SK-N-SH (cell line): ENCODE data around the gene UBE2C. TPM values are rescaled to one million over a fixed set of nuclear protein-coding genes. Genes with fewer than 3 reads are reported as not detected.

Experiments used
- CTCF ChIA-PET: fragments of 300-600, 350-600 bp; formaldehyde crosslinking; extraction: SDS; loops from one replicate; lab custom pipeline; 2021; lab: Yijun Ruan, JAX
- POLR2A ChIA-PET: fragments of 350-600 bp; sonication (Branson Sonifier 250); formaldehyde crosslinking; extraction: SDS; loops from one replicate; lab custom pipeline; 2020; ENCODE audit warnings: antibody characterized with exemption, inconsistent platforms; lab: Yijun Ruan, JAX
- DNase-seq: peaks from one replicate; pipeline ENCODE4 v3.0.0; 2012
- H2AFZ ChIP-seq: fragments of 200-600 bp; sonication (generic); 2 replicates; pipeline ENCODE4 v1.8.1; 2016; ENCODE audit warnings: antibody characterized with exemption, mild to moderate bottlenecking, low read depth
- H3F3A ChIP-seq: fragments of 200-600 bp; sonication (generic); replicated peaks from 2 replicates; pipeline ENCODE3; 2016; ENCODE audit warnings: antibody characterized with exemption, mild to moderate bottlenecking; ENCODE audit not compliant: insufficient read depth
- H3K27ac ChIP-seq, 2 experiments: fragments of 200-500 bp in 1 of 2; fragments of 200-600 bp in 1 of 2; sonication (Bioruptor generic) in 1 of 2; sonication (generic), shearing (Covaris generic) in 1 of 2; 2 replicates each; pipeline versions ENCODE4 v1.5.1 to v1.6.1; 2014 to 2016; ENCODE audit warnings: low read depth in 2 of 2, inconsistent platforms in 1 of 2, low read length in 1 of 2, mild to moderate bottlenecking in 1 of 2, mixed read lengths in 1 of 2
- H3K27me3 ChIP-seq: fragments of 200-600 bp; sonication (generic), shearing (Covaris generic); 2 replicates; pipeline ENCODE4 v1.6.1; 2016; ENCODE audit warnings: mixed run types; ENCODE audit not compliant: insufficient read depth
- H3K36me3 ChIP-seq, 2 experiments: fragments of 200-500 bp in 1 of 2; fragments of 200-600 bp in 1 of 2; sonication (Bioruptor generic) in 1 of 2; sonication (generic) in 1 of 2; replicated peaks in 1 of 2; 2 replicates each; pipeline versions ENCODE3 to v1.5.1; 2014 to 2016; ENCODE audit warnings: low read length in 1 of 2, mild to moderate bottlenecking in 1 of 2; ENCODE audit not compliant: insufficient read depth in 2 of 2, control insufficient read depth in 1 of 2
- H3K4me1 ChIP-seq, 2 experiments: fragments of 200-500 bp in 1 of 2; fragments of 200-600 bp in 1 of 2; sonication (Bioruptor generic) in 1 of 2; sonication (generic), shearing (Covaris generic) in 1 of 2; 2 replicates each; pipeline versions ENCODE4 v1.5.1 to v1.6.1; 2014 to 2016; ENCODE audit warnings: low read depth in 1 of 2, low read length in 1 of 2, mixed run types in 1 of 2; ENCODE audit not compliant: insufficient read depth in 2 of 2, control insufficient read depth in 1 of 2
- H3K4me2 ChIP-seq: fragments of 200-600 bp; sonication (generic), shearing (Covaris generic); 2 replicates; pipeline ENCODE4 v1.6.1; 2017; ENCODE audit warnings: mixed run types
- H3K4me3 ChIP-seq, 2 experiments: fragments of 200-500 bp in 1 of 2; fragments of 200-600 bp in 1 of 2; sonication (Bioruptor generic) in 1 of 2; sonication (generic), shearing (Covaris generic) in 1 of 2; 2 replicates each; pipeline versions ENCODE4 v1.5.1 to v1.8.1; 2014 to 2016; ENCODE audit warnings: low read depth in 2 of 2, inconsistent platforms in 1 of 2, low read length in 1 of 2, mild to moderate bottlenecking in 1 of 2, mixed read lengths in 1 of 2, moderate library complexity in 1 of 2
- H3K79me2 ChIP-seq: fragments of 200-600 bp; sonication (generic); 2 replicates; pipeline ENCODE4 v1.8.1; 2017; ENCODE audit warnings: mild to moderate bottlenecking; ENCODE audit not compliant: insufficient read depth
- H3K9ac ChIP-seq: fragments of 200-600 bp; sonication (generic); 2 replicates; pipeline ENCODE4 v1.6.1; 2017; ENCODE audit warnings: mixed run types
- H3K9me2 ChIP-seq: fragments of 200-600 bp; sonication (generic); 2 replicates; pipeline ENCODE4 v1.6.1; 2017; ENCODE audit warnings: mixed run types
- H3K9me3 ChIP-seq: fragments of 200-600 bp; sonication (generic); 2 replicates; pipeline ENCODE4 v1.6.1; 2017; ENCODE audit warnings: mixed run types, mild to moderate bottlenecking, moderate library complexity
- H4K20me1 ChIP-seq: fragments of 200-600 bp; sonication (generic); 2 replicates; pipeline ENCODE4 v1.6.1; 2017; ENCODE audit warnings: mild to moderate bottlenecking, mixed run types; ENCODE audit not compliant: insufficient read depth
- CHD2 ChIP-seq: fragments of 150-350 bp; IDR thresholded peaks from 2 replicates; pipeline ENCODE4 v1.6.1; 2018; ENCODE audit warnings: low read length; ENCODE audit not compliant: partially characterized antibody
- EP300 ChIP-seq, 2 experiments: IDR thresholded peaks; 2 replicates each; pipeline versions ENCODE4 v1.4.0 to v1.6.1; 2012; ENCODE audit warnings: borderline replicate concordance in 1 of 2, low read depth in 1 of 2, low read length in 1 of 2
- EZH2phosphoT487 ChIP-seq: fragments of 200-600 bp; sonication (generic); IDR thresholded peaks from 2 replicates; pipeline ENCODE4 v1.6.1; 2017; ENCODE audit warnings: low read depth, mixed run types, mild to moderate bottlenecking, antibody characterized with exemption, moderate library complexity, borderline replicate concordance
- FOXJ3 ChIP-seq: sonication (generic); formaldehyde crosslinking; IDR thresholded peaks from 2 replicates; pipeline ENCODE4 v1.5.1; 2020; ENCODE audit warnings: mild to moderate bottlenecking, missing genetic modification reagents
- JUND ChIP-seq: IDR thresholded peaks from 2 replicates; pipeline ENCODE4 v1.4.0; 2012
- MEF2A ChIP-seq: IDR thresholded peaks from 2 replicates; pipeline ENCODE4 v1.4.0; 2012; ENCODE audit warnings: low read depth, borderline replicate concordance
- POLR2AphosphoS5 ChIP-seq: IDR thresholded peaks from 2 replicates; pipeline ENCODE4 v1.6.1; 2012; ENCODE audit warnings: low read depth, low read length
- RAD21 ChIP-seq: IDR thresholded peaks from 2 replicates; pipeline ENCODE4 v1.6.1; 2012; ENCODE audit warnings: mild to moderate bottlenecking, low read length
- RCOR1 ChIP-seq: fragments of 150-350 bp; IDR thresholded peaks from 2 replicates; pipeline ENCODE4 v1.6.1; 2017; ENCODE audit warnings: antibody characterized with exemption, low read length
- RFX5 ChIP-seq: IDR thresholded peaks from 2 replicates; pipeline ENCODE4 v1.6.1; 2012; ENCODE audit warnings: mild to moderate bottlenecking, improper control_type of control experiment, low read length
- SIN3A ChIP-seq: IDR thresholded peaks from 2 replicates; pipeline ENCODE4 v1.6.1; 2012; ENCODE audit warnings: low read depth, mild to moderate bottlenecking, low read length, moderate library complexity, borderline replicate concordance
- YY1 ChIP-seq: IDR thresholded peaks from 2 replicates; pipeline ENCODE4 v1.4.0; 2012; ENCODE audit warnings: low read depth, mild to moderate bottlenecking
- WGBS: methylation state at CpG from one replicate; pipeline ENCODE4 v1.1.6; 2017; ENCODE audit warnings: low lambda C conversion rate; 5-methylcytosine and 5-hydroxymethylcytosine counted together
- polyA plus RNA-seq, 3 experiments: library from polyadenylated mRNA; depleted of rRNA; stranded (reverse); fragments of >200 nt; gene quantifications; 2 replicates each; pipeline ENCODE4 v1.2.3, GENCODE V29; 2012
- small RNA-seq, 7 experiments: library from RNA; depleted of rRNA; stranded (forward); fragments of <200 nt; gene quantifications; one replicate each; pipeline ENCODE3, GENCODE V24; 2012
- TF ChIP-seq, protein P1 (sequence below): IDR thresholded peaks from 2 replicates; pipeline ENCODE4; 2012
- TF ChIP-seq, protein P2 (sequence below): fragments of 150-350 bp; IDR thresholded peaks from 2 replicates; pipeline ENCODE4 v1.6.1; 2016; ENCODE audit warnings: mild to moderate bottlenecking, low read depth, low read length
- TF ChIP-seq, protein P3 (sequence below): IDR thresholded peaks from 2 replicates; pipeline ENCODE4 v1.4.0; 2012; ENCODE audit warnings: low read depth, borderline replicate concordance
- TF ChIP-seq, protein P4 (sequence below): fragments of 150-350 bp; IDR thresholded peaks from 2 replicates; pipeline ENCODE4 v1.6.1; 2017; ENCODE audit warnings: antibody characterized with exemption, low read length, low read depth, borderline replicate concordance
- TF ChIP-seq, protein P5 (sequence below): IDR thresholded peaks from 2 replicates; pipeline ENCODE4 v1.4.0; 2012; ENCODE audit warnings: low read depth

The UBE2C gene
- polyA plus RNA-seq, 1 of the 3 experiments (the other 2 are of a cell fraction), result 115 TPM

DNA sequence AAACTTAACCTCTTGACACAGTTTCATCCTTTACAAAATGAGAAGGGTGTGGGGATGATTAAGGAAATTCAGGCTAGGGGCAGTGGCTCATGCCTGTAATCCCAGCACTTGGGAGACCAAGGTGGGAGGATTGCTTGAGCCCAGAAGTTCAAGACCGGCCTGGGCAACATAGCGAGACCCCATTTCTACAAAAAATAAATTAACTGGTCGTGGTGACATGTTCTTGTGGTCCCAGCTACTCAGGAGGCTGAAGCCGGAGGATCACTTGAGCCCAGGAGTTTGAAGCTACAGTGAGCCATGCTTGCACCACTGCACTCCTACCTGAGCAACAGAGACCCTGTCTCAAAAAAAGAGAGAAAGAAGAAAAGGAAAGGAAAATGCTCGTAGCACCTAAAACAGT lies 54.0 kb downstream of the UBE2C start:
- H3K79me2 ChIP-seq, result no peaks in the 10 kb centered on the region
- no peak overlapping the region for H3K4me3 ChIP-seq

More for the DNA sequence above, 54.0 kb downstream of the UBE2C start:
- TF ChIP-seq, protein P1, sequence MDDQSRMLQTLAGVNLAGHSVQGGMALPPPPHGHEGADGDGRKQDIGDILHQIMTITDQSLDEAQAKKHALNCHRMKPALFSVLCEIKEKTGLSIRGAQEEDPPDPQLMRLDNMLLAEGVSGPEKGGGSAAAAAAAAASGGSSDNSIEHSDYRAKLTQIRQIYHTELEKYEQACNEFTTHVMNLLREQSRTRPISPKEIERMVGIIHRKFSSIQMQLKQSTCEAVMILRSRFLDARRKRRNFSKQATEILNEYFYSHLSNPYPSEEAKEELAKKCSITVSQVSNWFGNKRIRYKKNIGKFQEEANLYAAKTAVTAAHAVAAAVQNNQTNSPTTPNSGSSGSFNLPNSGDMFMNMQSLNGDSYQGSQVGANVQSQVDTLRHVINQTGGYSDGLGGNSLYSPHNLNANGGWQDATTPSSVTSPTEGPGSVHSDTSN, result no peak
- TF ChIP-seq JUND (no peak), SIN3A (no peak), RFX5 (no peak), EZH2phosphoT487 (no peak), RCOR1 (no peak), YY1 (no peak), FOXJ3 (CRISPR knock-in tag) (no peak), MEF2A (no peak), POLR2AphosphoS5 (no peak), CHD2 (no peak), RAD21 (no peak), EP300 (IDR thresholded peaks at IDR 0.05; ENCODE audit: borderline replicate concordance in 1 of 2, low read depth in 1 of 2, low read length in 1 of 2) (no peak)
- TF ChIP-seq, protein P2, sequence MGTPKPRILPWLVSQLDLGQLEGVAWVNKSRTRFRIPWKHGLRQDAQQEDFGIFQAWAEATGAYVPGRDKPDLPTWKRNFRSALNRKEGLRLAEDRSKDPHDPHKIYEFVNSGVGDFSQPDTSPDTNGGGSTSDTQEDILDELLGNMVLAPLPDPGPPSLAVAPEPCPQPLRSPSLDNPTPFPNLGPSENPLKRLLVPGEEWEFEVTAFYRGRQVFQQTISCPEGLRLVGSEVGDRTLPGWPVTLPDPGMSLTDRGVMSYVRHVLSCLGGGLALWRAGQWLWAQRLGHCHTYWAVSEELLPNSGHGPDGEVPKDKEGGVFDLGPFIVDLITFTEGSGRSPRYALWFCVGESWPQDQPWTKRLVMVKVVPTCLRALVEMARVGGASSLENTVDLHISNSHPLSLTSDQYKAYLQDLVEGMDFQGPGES, result no peak
- TF ChIP-seq, protein P3, sequence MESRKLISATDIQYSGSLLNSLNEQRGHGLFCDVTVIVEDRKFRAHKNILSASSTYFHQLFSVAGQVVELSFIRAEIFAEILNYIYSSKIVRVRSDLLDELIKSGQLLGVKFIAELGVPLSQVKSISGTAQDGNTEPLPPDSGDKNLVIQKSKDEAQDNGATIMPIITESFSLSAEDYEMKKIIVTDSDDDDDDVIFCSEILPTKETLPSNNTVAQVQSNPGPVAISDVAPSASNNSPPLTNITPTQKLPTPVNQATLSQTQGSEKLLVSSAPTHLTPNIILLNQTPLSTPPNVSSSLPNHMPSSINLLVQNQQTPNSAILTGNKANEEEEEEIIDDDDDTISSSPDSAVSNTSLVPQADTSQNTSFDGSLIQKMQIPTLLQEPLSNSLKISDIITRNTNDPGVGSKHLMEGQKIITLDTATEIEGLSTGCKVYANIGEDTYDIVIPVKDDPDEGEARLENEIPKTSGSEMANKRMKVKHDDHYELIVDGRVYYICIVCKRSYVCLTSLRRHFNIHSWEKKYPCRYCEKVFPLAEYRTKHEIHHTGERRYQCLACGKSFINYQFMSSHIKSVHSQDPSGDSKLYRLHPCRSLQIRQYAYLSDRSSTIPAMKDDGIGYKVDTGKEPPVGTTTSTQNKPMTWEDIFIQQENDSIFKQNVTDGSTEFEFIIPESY, result no peak
- TF ChIP-seq, protein P4, sequence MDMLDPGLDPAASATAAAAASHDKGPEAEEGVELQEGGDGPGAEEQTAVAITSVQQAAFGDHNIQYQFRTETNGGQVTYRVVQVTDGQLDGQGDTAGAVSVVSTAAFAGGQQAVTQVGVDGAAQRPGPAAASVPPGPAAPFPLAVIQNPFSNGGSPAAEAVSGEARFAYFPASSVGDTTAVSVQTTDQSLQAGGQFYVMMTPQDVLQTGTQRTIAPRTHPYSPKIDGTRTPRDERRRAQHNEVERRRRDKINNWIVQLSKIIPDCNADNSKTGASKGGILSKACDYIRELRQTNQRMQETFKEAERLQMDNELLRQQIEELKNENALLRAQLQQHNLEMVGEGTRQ, result no peak
- TF ChIP-seq, protein P5, sequence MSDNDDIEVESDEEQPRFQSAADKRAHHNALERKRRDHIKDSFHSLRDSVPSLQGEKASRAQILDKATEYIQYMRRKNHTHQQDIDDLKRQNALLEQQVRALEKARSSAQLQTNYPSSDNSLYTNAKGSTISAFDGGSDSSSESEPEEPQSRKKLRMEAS, result no peak
- CTCF ChIA-PET, result interaction anchor here (1.4 kb wide), 1 partner anchor 24 kb away, joined by 4 read pairs; no protein-coding TSS in a partner anchor
- Histone ChIP-seq H3K9ac (no peak overlapping the region), H2AFZ (no peak overlapping the region), H3K27me3 (no peaks in the 10 kb centered on the region), H3K36me3 (no peaks in the 10 kb centered on the region), H3K4me2 (no peak overlapping the region), H3K27ac (no peak overlapping the region), H3K9me3 (no peaks in the 10 kb centered on the region), H3F3A (peaks cover 8% of the 10 kb centered on the region), H3K4me1 (peaks cover 0 to 8% of the 10 kb centered on the region in 2 experiments; a peak in 1 of 4 replicates), H4K20me1 (no peaks in the 10 kb centered on the region), H3K9me2 (no peaks in the 10 kb centered on the region)
- no peak for DNase-seq
- 91% methylated on average over 5 of the region's 5 CpGs for WGBS
- POLR2A ChIA-PET, result interaction anchor here (0.6 kb wide), 1 partner anchor 695 kb away, joined by 3 read pairs; no protein-coding TSS in a partner anchor

Small RNAs within 50 kb of the gene (small RNA-seq; reads per million reads assigned to genes)
- gene RNU6ATAC38P, result 0 to 33.2 (median 0) reads per million in 7 experiments

Other genes with a start within 250 kb of the UBE2C start
- not detected in 2 replicates for gene WFDC8, start 233.4 kb upstream of the UBE2C start, polyA plus RNA-seq (2012; rRNA removed)
- gene WFDC10A, start 182.9 kb upstream of the UBE2C start, polyA plus RNA-seq (2012; rRNA removed), result not detected in 2 replicates
- not detected in 2 replicates for gene WFDC9, start 181.4 kb upstream of the UBE2C start, polyA plus RNA-seq (2012; rRNA removed)
- not detected in 2 replicates for gene WFDC11, start 142.4 kb upstream of the UBE2C start, polyA plus RNA-seq (2012; rRNA removed)
- gene WFDC13, start 110.6 kb upstream of the UBE2C start, polyA plus RNA-seq (2012; rRNA removed), result not detected in 2 replicates
- not detected in 2 replicates for gene WFDC10B, start 107.6 kb upstream of the UBE2C start, polyA plus RNA-seq (2012; rRNA removed)
- not detected in 2 replicates for gene SPINT4, start 90.3 kb upstream of the UBE2C start, polyA plus RNA-seq (2012; rRNA removed)
- gene WFDC3, start 20.8 kb upstream of the UBE2C start, polyA plus RNA-seq (2012; rRNA removed), result 0.76 and 0.97 TPM in 2 replicates
- 60.0 and 65.8 TPM in 2 replicates for gene DNTTIP1, start 20.7 kb upstream of the UBE2C start, polyA plus RNA-seq (2012; rRNA removed)
- 0.57 and 1.1 TPM in 2 replicates for gene TNNC2, start 14.7 kb downstream of the UBE2C start, polyA plus RNA-seq (2012; rRNA removed)
- gene SNX21, start 21.2 kb downstream of the UBE2C start, polyA plus RNA-seq (2012; rRNA removed), result 20.6 and 22.1 TPM in 2 replicates
- 48.4 and 54.8 TPM in 2 replicates for gene ACOT8, start 44.7 kb downstream of the UBE2C start, polyA plus RNA-seq (2012; rRNA removed)
- 2.3 and 2.9 TPM in 2 replicates for gene ZSWIM3, start 45.0 kb downstream of the UBE2C start, polyA plus RNA-seq (2012; rRNA removed)
- gene ZSWIM1, start 68.6 kb downstream of the UBE2C start, polyA plus RNA-seq (2012; rRNA removed), result 1.8 and 2.8 TPM in 2 replicates
- gene SPATA25, start 75.0 kb downstream of the UBE2C start, polyA plus RNA-seq (2012; rRNA removed), result 1.3 and 2.9 TPM in 2 replicates
- 3.5 and 4.7 TPM in 2 replicates for gene NEURL2, start 78.6 kb downstream of the UBE2C start, polyA plus RNA-seq (2012; rRNA removed)
- gene CTSA, start 78.7 kb downstream of the UBE2C start, polyA plus RNA-seq (2012; rRNA removed), result 338 and 363 TPM in 2 replicates
- 114 and 154 TPM in 2 replicates for gene PLTP, start 99.5 kb downstream of the UBE2C start, polyA plus RNA-seq (2012; rRNA removed)
- gene PCIF1, start 122.0 kb downstream of the UBE2C start, polyA plus RNA-seq (2012; rRNA removed), result 18.2 and 23.1 TPM in 2 replicates
- 8.5 and 11.7 TPM in 2 replicates for gene ZNF335, start 159.6 kb downstream of the UBE2C start, polyA plus RNA-seq (2012; rRNA removed)
- gene MMP9, start 196.3 kb downstream of the UBE2C start, polyA plus RNA-seq (2012; rRNA removed), result 0.18 and 0.23 TPM in 2 replicates
- gene SLC12A5, start 216.6 kb downstream of the UBE2C start, polyA plus RNA-seq (2012; rRNA removed), result 8.5 and 19.9 TPM in 2 replicates